Kidney epithelial cell (primary cell): ENCODE data around the gene ANKRD10. TPM values are rescaled to one million over a fixed set of nuclear protein-coding genes. Genes with fewer than 3 reads are reported as not detected.

Experiments used
- DNase-seq: peaks from one replicate; pipeline ENCODE4 v3.0.0-alpha.2; 2010; ENCODE audit warnings: low read depth
- H3K27me3 ChIP-seq: 2 replicates; pipeline ENCODE4 v1.6.0; 2011; ENCODE audit warnings: low read length; ENCODE audit not compliant: control insufficient read depth, insufficient read depth
- H3K36me3 ChIP-seq: 2 replicates; pipeline ENCODE4 v1.5.1; 2011; ENCODE audit warnings: low read length; ENCODE audit not compliant: control insufficient read depth, insufficient read depth
- H3K4me3 ChIP-seq: 2 replicates; pipeline ENCODE4 v1.5.1; 2011; ENCODE audit warnings: low read depth, mild to moderate bottlenecking, control low read depth, low read length
- CTCF ChIP-seq: IDR thresholded peaks from 2 replicates; pipeline ENCODE4 v1.5.1; 2011; ENCODE audit warnings: mild to moderate bottlenecking, moderate library complexity, low read length, control low read depth, inconsistent platforms; ENCODE audit not compliant: insufficient read depth, poor library complexity, severe bottlenecking
- total RNA-seq: library from RNA; depleted of rRNA; stranded (reverse); fragments of >200 nt; gene quantifications from 2 replicates; pipeline ENCODE4 v1.2.3, GENCODE V29; 2015

ANKRD10 gene
- total RNA-seq, 1 donor from 2014 or later = 72.4 TPM

- no peak for TF ChIP-seq CTCF
- no peak for DNase-seq
- Histone ChIP-seq H3K27me3 (no peaks in the 10 kb centered on the region), H3K4me3 (no peak overlapping the region), H3K36me3 (no peaks in the 10 kb centered on the region)
These were observed 7.6 kb downstream of the ANKRD10 start for GRCh38 chr13:110907301-110907700.

GRCh38 chr13:110904748-110905147, 10.1 kb downstream of the ANKRD10 start:
- no peaks in the 10 kb centered on the region for H3K27me3 ChIP-seq
- no peak overlapping the region for H3K4me3 ChIP-seq
- TF ChIP-seq CTCF = no peak
- DNase-seq = no peak
- H3K36me3 ChIP-seq = no peaks in the 10 kb centered on the region

- H3K36me3 ChIP-seq = no peaks in the 10 kb centered on the region
- DNase-seq = no peak
- TF ChIP-seq CTCF = no peak
- no peaks in the 10 kb centered on the region for H3K27me3 ChIP-seq
- no peak overlapping the region for H3K4me3 ChIP-seq
These were observed 12.5 kb downstream of the ANKRD10 start for GRCh38 chr13:110902370-110902769.

- DNase-seq = no peak
- TF ChIP-seq CTCF = no peak
- H3K27me3 ChIP-seq = no peaks in the 10 kb centered on the region
- no peak overlapping the region for H3K4me3 ChIP-seq
- no peaks in the 10 kb centered on the region for H3K36me3 ChIP-seq
These were observed 17.3 kb downstream of the ANKRD10 start for GRCh38 chr13:110897521-110897920.

GRCh38 chr13:110897014-110897413, 17.9 kb downstream of the ANKRD10 start:
- TF ChIP-seq CTCF = no peak
- H3K4me3 ChIP-seq = no peak overlapping the region
- no peaks in the 10 kb centered on the region for H3K36me3 ChIP-seq
- no peak for DNase-seq
- no peaks in the 10 kb centered on the region for H3K27me3 ChIP-seq

- TF ChIP-seq CTCF = no peak
- no peaks in the 10 kb centered on the region for H3K36me3 ChIP-seq
- no peaks in the 10 kb centered on the region for H3K27me3 ChIP-seq
- no peak overlapping the region for H3K4me3 ChIP-seq
- no peak for DNase-seq
These were observed 20.8 kb downstream of the ANKRD10 start for GRCh38 chr13:110894086-110894485.
